ACHN (cell line): ENCODE measurements around the gene SLC9A3.
"Not testable (repeated sequence)": the region's sequence is repeated elsewhere in the genome, so short reads cannot be mapped to it uniquely, and the experiment has no call there.

ENCODE experiments used
- DNase-seq: peaks from one replicate; pipeline ENCODE4 v3.0.0-alpha.2; 2015
- in situ Hi-C: cut with HindIII; loops from 2 replicates; pipeline ENCODE4 v1.10.0; 2017; ENCODE audit warnings: low sequenced_read_pairs, low pct_ligation_motif_present, low pct_unique_long_range_greater_than_20kb

Gene SLC9A3

DNA sequence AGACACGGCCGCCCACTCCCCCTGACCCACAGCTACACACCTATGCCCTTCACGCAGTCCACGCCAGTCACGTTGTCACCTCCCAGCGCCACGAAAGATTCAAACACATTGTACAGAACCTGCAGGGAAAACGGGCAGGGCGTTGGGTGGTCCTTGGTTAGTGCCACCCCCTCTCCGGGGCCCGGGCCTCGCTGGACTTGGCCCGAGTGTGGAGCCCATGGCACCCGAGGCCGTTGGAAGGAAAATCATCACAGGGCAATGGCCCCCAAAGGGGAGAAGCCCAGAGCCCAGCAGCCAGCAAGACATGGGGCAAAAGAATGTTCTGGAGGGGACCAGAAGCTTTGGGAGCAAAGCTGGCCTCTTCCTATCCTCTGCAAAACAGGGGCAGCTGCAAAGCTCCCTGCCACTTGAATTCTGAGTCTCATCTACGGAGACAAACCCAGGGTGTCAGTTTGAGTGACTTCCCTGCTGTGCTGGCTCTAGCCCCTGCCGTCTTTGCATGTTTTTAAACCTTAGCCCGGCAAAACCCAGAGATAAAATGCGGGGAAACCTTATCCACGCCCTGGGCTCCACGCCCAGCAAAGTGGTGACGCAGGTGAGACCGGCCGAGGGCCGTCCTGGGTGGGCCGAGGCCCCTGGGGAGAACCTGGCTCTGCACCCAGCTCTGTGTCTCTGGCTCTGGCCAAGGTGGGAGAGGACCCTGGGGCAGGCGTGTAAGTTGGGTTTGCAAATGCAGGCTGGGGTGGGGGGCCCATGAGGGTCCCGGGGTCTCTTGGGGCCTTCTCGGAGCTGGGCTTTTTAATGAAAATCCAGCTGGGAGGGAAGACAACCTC, 38.9 kb downstream of the SLC9A3 start:
- in situ Hi-C loops = no loop called here
- no peak for DNase-seq

DNA sequence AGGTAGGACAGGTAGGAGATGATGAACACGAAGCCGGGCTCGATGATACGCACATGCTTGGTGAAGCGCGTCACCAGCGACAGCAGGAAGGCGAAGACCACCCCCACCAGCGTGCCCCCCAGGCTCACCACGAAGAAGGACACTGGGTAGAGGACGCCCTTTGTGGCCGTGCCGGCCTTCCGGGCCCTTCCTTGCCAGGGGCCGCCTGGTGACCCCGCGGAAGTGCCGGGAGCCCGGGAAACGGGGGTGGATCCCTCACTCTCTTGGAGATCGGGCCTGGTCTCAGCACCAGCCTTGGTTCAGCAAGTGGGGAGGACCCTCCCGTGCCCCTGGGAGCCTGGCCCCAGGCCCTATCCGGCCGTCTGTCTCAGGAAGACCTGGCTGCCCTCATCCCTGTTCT, 39.7 kb downstream of the SLC9A3 start:
- in situ Hi-C loops = no loop called here
- no peak for DNase-seq

DNA sequence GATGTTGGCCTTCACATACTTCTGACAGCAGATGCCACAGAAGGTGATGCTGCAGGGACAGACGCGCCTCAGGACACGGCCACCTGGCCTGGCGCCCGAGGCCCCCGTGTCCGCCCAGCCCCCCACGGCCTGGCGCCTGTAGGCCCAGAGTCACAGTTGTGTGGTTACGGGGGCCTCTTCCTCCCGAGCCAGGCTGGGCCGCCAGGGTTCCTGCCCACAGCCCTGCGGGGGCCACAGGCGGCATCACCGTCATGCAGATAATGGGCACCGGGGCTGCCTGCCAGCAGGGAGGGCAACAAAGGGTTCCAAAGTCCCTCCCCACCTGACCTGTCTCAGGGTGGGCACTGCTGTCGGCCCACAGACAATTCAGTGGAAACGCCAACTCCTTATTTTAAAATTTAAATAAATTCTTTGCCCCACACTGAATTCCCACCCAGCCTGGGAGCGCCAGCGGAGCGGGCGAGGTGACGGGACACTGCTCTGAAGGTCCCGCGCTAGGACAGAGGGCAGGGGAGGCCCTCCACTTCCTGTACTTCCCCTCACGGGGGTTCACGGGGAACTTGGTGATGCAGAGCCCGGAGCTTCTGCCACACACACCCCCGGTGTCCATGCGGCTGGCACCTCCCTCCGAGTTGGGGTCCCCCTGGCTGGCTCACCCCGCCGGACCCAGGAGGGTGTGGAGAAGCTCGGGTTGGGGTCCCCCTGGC, 40.7 kb downstream of the SLC9A3 start:
- in situ Hi-C loops = no loop called here
- no peak for DNase-seq

DNA sequence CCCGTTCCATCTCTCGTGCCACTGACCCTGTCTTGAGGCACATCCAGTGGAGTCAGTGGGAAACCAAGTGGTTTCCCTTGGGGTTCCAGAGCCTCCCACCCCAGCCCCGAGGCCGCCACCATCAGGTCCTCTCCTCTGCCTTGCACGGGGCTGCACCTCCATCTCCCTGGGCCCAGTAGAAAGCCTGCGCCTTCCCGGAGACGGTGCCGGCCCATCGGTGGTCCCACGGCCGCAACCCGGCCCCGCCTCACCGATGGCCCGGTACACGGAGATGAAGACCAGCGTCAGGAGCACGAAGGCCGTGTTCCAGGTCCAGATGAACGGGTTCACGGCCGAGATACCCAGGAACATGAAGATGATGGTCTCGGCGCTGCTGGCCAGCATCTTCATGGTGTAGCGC, 41.2 kb downstream of the SLC9A3 start:
- DNase-seq = no peak
- in situ Hi-C loops = no loop called here

DNA sequence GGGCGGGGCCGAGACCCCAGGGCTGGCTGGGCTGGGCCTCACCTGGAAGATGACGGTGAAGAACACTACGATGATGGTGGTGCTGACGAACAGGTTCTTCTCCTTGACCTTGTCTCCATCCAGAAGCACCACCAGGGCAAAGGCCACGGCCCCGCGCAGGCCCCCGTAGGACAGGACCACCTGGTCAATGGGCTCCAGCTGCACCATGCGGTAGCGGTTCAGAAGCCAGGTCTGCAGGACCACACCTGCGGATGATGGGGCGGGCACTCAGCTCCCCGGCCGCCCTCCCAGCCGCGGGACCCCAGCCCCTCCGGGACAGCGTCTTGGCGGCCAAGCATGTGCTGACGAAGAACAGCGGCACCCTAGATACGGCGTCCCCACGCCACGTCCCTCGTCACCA, 41.7 kb downstream of the SLC9A3 start:
- in situ Hi-C loops = no loop called here
- DNase-seq = no peak

DNA sequence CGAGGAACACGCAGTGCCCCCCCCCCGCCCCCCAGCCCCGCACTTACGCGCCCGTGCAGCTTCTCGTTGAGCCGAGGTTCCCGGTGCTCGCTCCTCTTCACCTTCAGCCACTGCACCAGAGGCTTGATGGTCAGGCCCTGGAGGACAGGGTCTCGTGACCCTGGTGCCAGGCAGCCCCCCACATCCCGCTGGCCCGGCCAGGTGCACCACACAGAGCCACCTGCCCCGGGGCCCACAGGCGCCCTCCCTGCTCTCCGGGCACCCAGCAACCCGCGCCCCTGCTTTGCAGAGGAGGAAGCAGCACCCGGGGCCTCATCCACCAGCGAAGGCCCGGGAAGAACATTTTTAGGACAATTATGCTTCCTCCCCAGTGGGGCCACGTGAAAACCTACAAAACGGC, 42.2 kb downstream of the SLC9A3 start:
- in situ Hi-C loops = no loop called here
- no peak for DNase-seq

DNA sequence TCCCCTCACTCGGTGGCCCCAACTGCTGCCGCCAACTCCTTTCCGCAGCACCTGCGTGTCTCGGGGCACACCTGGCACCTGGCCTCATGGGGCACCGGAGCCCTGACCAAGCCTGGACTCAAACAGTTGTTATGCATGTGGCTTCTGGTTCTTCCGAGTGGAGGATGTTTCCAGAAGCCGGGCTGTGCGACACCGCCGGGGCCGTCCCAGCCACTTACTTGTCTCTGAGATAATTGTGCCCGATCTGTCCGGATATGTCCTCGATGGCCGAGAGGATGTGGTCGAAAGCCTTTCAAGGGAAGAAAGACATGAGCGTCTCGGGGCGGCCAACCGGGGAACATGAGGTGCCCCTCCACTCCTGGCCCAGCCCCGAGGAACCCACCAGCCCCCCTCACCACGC, 42.9 kb downstream of the SLC9A3 start:
- in situ Hi-C loops = no loop called here
- no peak for DNase-seq

DNA sequence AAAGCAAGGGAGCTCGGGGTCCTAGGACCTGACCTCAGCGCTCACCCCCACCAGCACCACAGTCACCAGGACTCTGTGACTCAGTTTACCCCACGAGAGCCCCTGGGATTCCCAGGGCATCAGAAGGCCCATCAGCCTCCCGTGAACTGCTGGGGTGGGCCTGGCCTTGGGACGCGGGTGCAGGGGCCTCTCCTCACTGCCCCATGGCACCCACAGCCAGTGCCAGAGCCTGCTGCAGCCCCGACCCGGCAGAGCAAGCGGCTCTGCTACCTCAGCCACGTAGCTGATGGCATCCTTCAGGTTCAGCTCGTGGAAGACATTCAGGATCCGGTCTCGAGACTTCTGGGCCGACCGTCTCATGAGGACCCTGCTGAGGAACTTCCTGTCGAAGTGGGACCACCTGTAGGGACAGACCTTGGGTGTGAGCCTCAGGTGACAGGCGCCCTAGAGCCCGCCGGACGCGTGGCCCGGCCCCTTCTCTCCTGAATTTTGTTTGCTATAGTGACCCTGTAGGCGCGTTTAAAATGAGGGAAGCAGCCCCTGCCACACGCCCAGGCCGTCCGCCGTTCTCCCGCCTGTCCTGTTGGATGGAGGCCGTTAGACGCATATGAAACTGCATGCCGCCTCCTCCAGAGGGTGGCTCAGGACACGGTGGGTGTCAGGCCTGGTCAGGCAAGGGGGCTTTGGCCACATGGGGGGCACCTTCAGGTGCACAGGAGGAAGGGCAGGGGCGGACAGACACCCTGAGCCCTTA, 44.5 kb downstream of the SLC9A3 start:
- no peak for DNase-seq
- in situ Hi-C loops = no loop called here

DNA sequence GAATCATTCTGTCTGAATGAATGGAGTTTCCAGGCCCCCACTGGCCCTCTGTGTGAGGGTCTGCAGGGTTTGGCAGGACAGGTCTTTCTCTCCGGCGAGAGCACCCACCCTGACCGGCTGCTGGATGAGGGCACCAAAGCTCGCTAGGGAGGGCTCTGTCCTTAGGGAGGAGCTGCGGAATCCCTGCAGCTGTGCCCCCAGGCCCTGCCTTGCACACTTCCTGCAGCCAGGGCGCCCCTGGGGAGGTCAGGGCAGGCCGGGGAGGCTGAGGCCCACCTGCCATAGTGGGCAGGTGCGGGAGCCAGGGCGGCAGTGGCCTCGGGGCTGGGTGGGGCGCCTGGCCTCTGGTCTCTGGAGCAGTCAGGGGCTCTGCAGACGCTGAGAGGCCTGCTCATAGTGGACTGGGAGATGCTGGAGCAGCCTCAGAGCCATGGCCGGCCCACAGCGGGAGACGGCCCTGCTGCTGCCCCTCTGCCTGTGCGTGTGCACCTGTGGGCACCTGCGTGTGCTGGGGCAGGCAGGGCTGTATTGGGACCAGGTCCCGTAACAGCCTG, 45.2 kb downstream of the SLC9A3 start:
- in situ Hi-C loops = no loop called here
- no peak for DNase-seq

DNA sequence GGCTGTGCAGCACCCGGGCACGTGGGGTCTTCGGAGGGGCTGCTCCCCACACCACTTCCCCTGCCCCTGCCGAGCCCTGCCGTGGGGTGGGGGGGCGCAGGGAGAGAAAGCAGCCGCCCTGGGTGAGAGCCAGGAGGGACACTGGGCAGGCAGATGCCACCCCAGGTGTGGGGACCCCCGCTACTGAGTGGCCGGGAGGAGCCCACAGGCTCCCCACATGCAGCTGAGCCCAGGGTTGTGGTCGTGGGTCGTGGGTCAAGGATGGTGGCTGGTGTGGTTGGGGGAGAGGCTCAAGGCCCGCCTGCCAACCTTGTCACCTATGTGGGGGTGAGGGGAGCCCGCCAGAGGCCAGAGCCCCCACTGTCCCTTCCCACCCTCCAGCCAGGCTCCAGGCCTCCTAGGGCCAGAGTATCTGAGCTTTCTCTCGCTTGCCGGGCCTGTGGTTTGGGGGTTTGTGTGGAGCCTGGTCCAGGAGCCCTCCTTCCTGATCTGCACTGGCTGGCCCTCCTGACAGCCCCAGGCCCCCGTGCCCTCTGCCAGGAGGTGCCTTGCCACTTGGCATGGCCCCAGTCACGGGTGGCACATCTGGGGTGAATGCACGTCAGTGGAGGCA, 45.8 kb downstream of the SLC9A3 start:
- no peak for DNase-seq
- in situ Hi-C loops = no loop called here

DNA sequence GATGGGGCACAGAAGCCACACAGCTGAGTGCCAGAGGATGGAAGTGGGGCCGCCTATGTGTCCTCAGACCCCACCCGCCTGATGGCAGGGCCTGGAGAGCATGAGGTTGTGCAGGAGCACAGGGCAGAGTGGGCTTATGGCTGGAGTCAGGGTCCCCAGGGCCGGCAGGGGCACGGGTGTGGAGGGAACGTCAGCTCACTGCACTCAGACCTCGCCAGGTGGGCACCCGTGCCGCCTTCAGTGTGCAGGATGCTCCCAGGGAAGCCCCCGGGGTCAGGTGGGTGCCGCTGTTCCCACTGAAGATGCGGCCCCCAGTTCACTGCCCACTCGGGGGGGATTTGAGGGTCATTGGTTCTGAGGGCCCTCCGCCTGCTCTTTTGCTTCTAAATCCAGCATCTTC, 46.4 kb downstream of the SLC9A3 start:
- in situ Hi-C loops = no loop called here
- DNase-seq = no peak

DNA sequence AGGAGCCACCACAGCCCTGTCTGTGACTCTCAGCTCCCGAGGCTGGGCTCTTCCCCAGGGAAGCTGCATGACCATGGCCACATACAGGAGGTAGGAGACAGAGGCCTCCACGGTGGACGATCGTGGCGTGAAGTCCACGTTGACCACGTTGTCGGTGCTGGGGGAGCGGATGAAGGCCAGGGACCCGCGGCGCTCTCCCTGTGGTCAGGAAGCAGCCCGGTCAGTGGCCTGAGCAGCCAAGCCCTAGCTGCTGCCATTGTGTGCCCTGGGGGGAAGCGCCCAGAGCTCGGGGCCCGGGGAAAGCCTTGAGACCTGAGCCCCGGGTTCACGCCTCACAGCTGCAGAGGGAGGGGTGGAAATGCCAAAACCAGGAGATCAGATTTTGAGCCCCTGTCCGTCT, 47.0 kb downstream of the SLC9A3 start:
- in situ Hi-C loops = no loop called here
- DNase-seq = no peak

DNA sequence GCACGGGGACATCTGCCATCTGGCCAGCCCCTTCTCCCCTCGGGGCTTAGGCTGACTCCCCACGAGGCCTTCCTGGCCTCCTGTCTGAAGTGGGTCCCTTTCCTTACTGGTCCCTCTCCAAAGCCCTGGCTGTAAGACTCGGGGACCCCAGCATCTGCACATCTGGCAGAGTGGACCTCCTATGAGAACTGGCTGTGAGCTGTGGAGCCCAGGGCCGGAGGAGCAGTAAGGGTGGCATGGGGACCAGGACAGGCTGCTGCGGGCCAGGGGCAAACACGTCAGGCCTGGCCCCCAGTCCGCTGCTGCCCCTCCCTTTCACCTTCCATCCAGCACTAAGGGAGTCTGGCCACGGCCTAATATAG, 47.5 kb downstream of the SLC9A3 start:
- in situ Hi-C loops = no loop called here
- no peak for DNase-seq

DNA sequence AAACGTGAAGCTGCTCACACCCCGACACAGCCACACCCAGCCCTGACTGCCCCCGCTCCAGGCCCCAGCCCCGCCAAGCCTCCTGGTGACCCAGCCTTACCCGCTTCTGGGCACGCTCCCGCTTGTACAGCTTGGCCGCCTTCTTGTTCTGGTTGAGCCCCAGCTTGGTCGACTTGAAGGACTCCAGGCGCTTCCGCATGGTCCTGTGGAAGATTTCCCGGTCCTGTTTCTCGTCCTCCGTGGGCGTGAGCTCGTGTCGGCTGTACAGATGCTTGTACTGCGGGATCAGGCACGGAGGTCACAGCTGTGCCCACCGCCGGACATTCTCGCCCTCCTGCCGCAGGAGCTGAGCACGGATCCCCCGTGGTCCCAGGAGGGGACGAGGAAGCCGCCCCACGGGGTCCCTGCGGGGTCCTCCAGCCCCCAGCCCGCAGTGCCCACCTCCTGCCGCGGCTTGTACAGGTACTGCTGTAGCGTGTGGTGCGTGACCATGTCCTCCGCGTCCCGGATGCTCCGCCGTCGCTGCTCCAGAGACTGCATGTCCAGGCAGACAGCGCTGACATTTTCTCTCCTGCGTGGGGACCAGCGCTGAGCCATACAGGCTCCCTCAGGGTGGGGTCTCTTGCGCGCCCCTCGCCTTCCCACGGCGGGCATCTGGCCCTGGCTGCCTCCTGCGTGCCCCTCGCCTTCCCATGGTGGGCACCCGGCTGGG, 48.0 kb downstream of the SLC9A3 start:
- DNase-seq = no peak
- in situ Hi-C loops = no loop called here

DNA sequence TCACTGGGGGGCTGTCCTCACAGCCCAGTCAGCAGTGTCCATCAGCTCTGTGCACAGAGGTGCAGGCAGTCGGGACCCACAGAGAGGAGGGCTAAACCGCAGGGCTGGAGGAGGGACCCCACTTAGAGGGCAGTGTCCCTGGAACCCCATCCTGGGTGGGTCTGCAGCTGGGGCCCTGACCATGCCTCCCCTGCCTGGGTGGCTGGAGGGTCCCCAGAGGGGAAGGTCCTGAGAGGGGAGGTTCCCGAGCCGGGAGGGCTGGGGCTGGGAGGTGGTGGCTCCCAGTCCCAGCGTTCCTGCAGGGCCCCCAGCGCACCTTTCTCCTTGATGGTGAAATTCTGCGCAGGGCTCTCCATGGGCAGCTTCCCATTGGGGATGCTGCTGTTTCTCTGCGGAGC, 48.5 kb downstream of the SLC9A3 start:
- in situ Hi-C loops = no loop called here
- no peak for DNase-seq

DNA sequence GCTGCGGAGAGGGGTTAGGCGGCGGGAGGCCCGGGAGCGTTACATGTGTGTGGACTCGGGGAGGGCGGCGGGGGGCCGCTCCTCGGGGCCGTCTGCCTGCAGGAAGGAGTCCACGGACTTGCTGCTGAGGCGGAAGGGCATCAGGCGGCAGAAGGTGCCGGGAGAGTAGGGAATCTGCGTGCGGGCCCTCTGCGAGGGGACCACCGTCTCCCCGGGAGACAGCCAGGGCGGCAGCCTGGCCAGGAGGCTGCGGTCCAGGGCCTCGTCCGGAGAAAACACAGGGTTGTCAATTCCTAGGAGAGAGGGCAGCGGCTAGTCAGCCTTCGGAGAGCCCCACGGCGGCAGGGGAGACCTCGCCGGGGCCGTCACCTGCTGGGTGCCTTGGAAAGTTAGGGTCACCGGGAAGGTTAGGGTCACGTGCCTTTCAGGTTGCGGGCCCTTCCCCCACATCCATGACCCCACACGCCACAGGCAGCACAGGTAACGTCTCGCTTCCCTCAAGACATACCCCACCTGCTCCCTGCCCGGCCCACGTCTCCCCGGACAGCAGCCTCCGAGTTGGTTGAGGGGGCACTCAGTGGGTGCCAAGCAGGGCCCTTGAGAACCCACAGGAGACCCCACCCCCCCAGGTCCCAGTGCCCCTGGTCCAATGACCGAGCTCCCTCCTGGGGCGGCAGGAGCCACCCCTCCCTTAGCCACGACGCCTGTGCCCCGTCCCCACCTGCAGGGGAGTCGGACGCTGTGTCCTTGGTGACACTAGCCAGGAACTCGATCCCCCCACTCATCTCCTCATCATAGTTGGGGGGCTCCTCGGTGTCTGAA, 49.2 kb downstream of the SLC9A3 start:
- in situ Hi-C loops = no loop called here
- DNase-seq = no peak

DNA sequence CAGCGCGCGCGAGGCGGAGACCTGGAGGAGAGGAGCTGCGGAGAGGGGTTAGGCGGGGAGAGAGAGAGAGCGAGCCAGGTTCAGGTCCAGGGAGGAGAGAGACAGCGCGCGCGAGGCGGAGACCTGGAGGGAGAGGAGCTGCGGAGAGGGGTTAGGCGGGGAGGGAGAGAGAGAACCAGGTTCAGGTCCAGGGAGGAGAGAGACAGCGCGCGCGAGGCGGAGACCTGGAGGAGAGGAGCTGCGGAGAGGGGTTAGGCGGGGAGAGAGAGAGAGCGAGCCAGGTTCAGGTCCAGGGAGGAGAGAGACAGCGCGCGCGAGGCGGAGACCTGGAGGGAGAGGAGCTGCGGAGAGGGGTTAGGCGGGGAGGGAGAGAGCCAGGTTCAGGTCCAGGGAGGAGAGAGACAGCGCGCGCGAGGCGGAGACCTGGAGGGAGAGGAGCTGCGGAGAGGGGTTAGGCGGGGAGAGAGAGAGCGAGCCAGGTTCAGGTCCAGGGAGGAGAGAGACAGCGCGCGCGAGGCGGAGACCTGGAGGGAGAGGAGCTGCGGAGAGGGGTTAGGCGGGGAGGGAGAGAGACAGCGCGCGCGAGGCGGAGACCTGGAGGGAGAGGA, 49.9 kb downstream of the SLC9A3 start:
- DNase-seq, in situ Hi-C loops: not testable (repeated sequence)
